Fibroblast of the aortic adventitia (primary cell): ENCODE data around the gene ORC5. TPM values are rescaled to one million over a fixed set of nuclear protein-coding genes. Genes with fewer than 3 reads are reported as not detected.
A peak's percentile ranks its signal among the peaks of the same experiment; 100 is the strongest.

ENCODE experiments used
- DNase-seq: peaks from one replicate; pipeline ENCODE4 v3.0.0-alpha.2; 2010; ENCODE audit warnings: low read depth
- H3K4me3 ChIP-seq: 2 replicates; pipeline ENCODE4 v1.5.1; 2011; ENCODE audit warnings: low read depth, mild to moderate bottlenecking, control low read depth, low read length, moderate library complexity
- CTCF ChIP-seq: IDR thresholded peaks from 2 replicates; pipeline ENCODE4 v1.5.1; 2011; ENCODE audit warnings: mild to moderate bottlenecking, low read length, control low read depth, inconsistent platforms; ENCODE audit not compliant: insufficient read depth
- total RNA-seq: library from RNA; depleted of rRNA; stranded (reverse); fragments of >200 nt; gene quantifications from 2 replicates; pipeline ENCODE4 v1.2.3, GENCODE V29; 2012; ENCODE audit warnings: low replicate concordance

The ORC5 gene
- total RNA-seq, 1 donor: 28.1 TPM

GRCh38 chr7:104096683-104097082, 111.1 kb downstream of the ORC5 start:
- peak; percentile 26 for DNase-seq
- peak; percentile 34 for TF ChIP-seq CTCF
- no peak overlapping the region for H3K4me3 ChIP-seq

GRCh38 chr7:104093127-104093526, 114.7 kb downstream of the ORC5 start:
- TF ChIP-seq CTCF: no peak
- no peak overlapping the region for H3K4me3 ChIP-seq
- no peak for DNase-seq

- DNase-seq: no peak
- no peak overlapping the region for H3K4me3 ChIP-seq
- no peak for TF ChIP-seq CTCF
Observed at GRCh38 chr7:104091242-104091641, 116.6 kb downstream of the ORC5 start.

- TF ChIP-seq CTCF: no peak
- no peak for DNase-seq
- no peak overlapping the region for H3K4me3 ChIP-seq
Observed at GRCh38 chr7:104089612-104090011, 118.2 kb downstream of the ORC5 start.

GRCh38 chr7:104089061-104089460, 118.8 kb downstream of the ORC5 start:
- TF ChIP-seq CTCF: no peak
- H3K4me3 ChIP-seq: no peak overlapping the region
- no peak for DNase-seq

Other genes with a start within 250 kb of the ORC5 start
- gene RELN, start 218.4 kb downstream of the ORC5 start, total RNA-seq: 7.5 and 88.7 TPM in 2 replicates
- not detected in 2 replicates for gene LHFPL3, start 120.6 kb upstream of the ORC5 start, total RNA-seq